GM12873 (cell line): Measurements from ENCODE around the gene TNPO1.

Experiments
- TF ChIP-seq, protein P1 (sequence below): IDR thresholded peaks from 2 replicates; pipeline ENCODE4 v1.5.1; 2012; ENCODE audit warnings: low read depth, mild to moderate bottlenecking, moderate library complexity, low read length, control low read depth; ENCODE audit not compliant: insufficient read depth; ENCODE audit errors: missing control alignments

TNPO1 gene

GRCh38 chr5:72837524-72838096 is 21.1 kb downstream of the TNPO1 start:
- TF ChIP-seq, protein P1, sequence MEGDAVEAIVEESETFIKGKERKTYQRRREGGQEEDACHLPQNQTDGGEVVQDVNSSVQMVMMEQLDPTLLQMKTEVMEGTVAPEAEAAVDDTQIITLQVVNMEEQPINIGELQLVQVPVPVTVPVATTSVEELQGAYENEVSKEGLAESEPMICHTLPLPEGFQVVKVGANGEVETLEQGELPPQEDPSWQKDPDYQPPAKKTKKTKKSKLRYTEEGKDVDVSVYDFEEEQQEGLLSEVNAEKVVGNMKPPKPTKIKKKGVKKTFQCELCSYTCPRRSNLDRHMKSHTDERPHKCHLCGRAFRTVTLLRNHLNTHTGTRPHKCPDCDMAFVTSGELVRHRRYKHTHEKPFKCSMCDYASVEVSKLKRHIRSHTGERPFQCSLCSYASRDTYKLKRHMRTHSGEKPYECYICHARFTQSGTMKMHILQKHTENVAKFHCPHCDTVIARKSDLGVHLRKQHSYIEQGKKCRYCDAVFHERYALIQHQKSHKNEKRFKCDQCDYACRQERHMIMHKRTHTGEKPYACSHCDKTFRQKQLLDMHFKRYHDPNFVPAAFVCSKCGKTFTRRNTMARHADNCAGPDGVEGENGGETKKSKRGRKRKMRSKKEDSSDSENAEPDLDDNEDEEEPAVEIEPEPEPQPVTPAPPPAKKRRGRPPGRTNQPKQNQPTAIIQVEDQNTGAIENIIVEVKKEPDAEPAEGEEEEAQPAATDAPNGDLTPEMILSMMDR, result no peak

DNA sequence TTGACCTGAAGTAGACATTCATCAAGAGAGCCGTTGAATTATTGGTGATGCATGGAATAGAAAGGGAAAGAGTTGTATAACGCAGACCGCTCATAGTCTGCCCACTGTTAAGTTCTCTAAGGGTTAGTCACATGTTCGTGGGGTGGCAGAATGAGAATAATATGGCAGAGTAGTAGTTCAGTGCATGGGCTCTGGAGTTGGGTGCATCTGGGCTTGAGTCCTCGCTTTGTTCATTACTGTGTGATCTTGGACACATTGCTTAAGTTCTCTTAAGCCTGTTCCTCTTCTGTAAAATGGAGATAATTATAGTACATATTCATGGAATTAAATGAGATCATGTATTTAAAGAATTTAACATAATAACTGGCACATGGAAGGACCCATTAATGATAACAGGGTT is 23.6 kb downstream of the TNPO1 start:
- TF ChIP-seq, protein P1, result no peak

- TF ChIP-seq, protein P1, result no peak
Observed at GRCh38 chr5:72841756-72842535, 25.5 kb downstream of the TNPO1 start.

- TF ChIP-seq, protein P1, result no peak
Observed at GRCh38 chr5:72842816-72843215, 26.4 kb downstream of the TNPO1 start.

DNA sequence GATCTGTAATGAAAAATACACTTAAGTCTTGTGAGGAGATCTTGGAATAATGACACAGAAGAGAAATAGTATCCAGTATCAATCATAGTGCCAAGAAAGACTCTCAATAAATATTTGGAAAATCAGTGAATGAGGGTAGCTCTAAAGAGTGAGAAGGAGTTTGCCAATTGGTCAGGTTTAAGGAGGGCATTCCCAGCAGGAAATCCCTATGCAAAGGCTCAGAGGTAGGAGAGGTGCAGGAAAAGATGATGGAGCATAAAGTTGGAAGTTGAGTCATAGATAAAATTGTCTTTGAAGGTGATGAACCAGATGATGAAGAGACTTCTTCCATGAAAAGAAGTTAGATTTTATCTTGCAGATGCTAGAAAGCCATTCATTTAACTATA is 27.8 kb downstream of the TNPO1 start:
- TF ChIP-seq, protein P1, result no peak

DNA sequence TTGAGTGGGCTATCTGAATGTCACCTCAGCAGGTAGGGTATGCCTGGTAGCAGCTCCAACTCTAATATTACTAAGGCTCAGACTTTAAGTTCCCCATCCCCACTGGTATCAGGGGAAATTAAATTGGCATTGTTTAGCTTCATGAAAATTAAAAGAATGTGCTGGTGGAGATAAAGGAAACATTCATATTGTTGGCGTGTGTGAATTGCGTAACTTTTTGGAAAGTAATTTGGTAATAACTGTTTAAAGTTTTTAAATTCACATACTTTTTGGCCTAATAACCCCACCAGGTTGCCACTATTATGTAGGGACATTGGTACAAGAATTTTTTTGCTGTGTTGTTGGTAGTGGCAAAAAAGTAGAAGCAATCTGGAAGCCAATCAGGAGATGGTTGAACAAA is 29.4 kb downstream of the TNPO1 start:
- TF ChIP-seq, protein P1, result no peak

DNA sequence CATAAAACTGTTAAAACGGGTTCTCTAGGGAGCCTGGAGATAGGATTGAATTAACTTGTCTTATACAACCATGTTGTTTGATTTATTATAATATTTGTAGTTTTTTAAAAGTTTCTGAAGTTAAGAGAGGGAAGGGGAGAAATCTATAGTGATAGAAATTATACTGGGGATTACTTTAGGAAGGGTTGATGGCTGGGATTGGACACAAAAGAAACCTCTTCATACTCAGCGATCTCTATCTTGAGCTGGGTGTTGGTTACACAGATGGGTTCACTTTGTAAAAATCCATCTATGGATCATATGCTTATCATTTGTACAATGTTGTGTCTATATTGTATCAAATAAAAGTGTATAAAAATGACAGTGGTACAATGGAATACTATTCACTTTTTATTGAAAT is 30.0 kb downstream of the TNPO1 start:
- TF ChIP-seq, protein P1, result no peak
